GM23338 (cell line): ENCODE measurements around the gene MYO18B. TPM values are rescaled to one million over a fixed set of nuclear protein-coding genes. Genes with fewer than 3 reads are reported as not detected.

ENCODE experiments used
- ATAC-seq: fragments of 200-7000 bp; cut with Tn5 transposase; 3 replicates; pipeline ENCODE4 v1.9.1; 2020
- DNase-seq: peaks from one replicate; pipeline ENCODE4 v3.0.0-alpha.2; 2015; ENCODE audit warnings: low spot score
- H2AFZ ChIP-seq: fragments of 200-600 bp; sonication (generic); 2 replicates; pipeline ENCODE4 v1.8.0; 2016; ENCODE audit warnings: antibody characterized with exemption, mild to moderate bottlenecking, moderate library complexity
- H3F3A ChIP-seq: fragments of 200-600 bp; sonication (generic); replicated peaks from 2 replicates; pipeline ENCODE4 v1.8.0; 2017; ENCODE audit warnings: antibody characterized with exemption, mixed run types, low read depth
- H3K27ac ChIP-seq: fragments of 200-600 bp; sonication (generic); 2 replicates; pipeline ENCODE4 v1.6.1; 2016; ENCODE audit warnings: low read depth
- H3K27me3 ChIP-seq: fragments of 200-600 bp; sonication (generic); 2 replicates; pipeline ENCODE4 v1.8.0; 2016; ENCODE audit warnings: mild to moderate bottlenecking, mixed run types, moderate library complexity; ENCODE audit not compliant: insufficient read depth
- H3K36me3 ChIP-seq: fragments of 200-600 bp; sonication (generic); 2 replicates; pipeline ENCODE4 v1.8.0; 2016; ENCODE audit warnings: mild to moderate bottlenecking; ENCODE audit not compliant: insufficient read depth
- H3K4me1 ChIP-seq: fragments of 200-600 bp; sonication (generic); 2 replicates; pipeline ENCODE4 v1.8.0; 2016; ENCODE audit warnings: mild to moderate bottlenecking, moderate library complexity; ENCODE audit not compliant: insufficient read depth
- H3K4me2 ChIP-seq: fragments of 200-600 bp; sonication (generic); 2 replicates; pipeline ENCODE4 v1.7.1; 2017; ENCODE audit warnings: mixed run types
- H3K4me3 ChIP-seq: fragments of 200-600 bp; sonication (generic); 2 replicates; pipeline ENCODE4 v1.6.1; 2016; ENCODE audit warnings: mixed run types
- H3K79me2 ChIP-seq: fragments of 200-600 bp; sonication (generic); replicated peaks from 2 replicates; pipeline ENCODE4 v1.8.0; 2017; ENCODE audit warnings: mild to moderate bottlenecking; ENCODE audit not compliant: insufficient read depth
- H3K9me2 ChIP-seq: fragments of 200-600 bp; sonication (generic); 2 replicates; pipeline ENCODE4 v1.8.0; 2017; ENCODE audit not compliant: insufficient read depth
- H4K20me1 ChIP-seq: fragments of 200-600 bp; sonication (generic); replicated peaks from 2 replicates; pipeline ENCODE4 v1.8.0; 2017; ENCODE audit warnings: mild to moderate bottlenecking; ENCODE audit not compliant: insufficient read depth
- H3K27ac Mint-ChIP-seq: 2 replicates; pipeline ENCODE4 v1.8.0; 2020; ENCODE audit warnings: inconsistent platforms, mild to moderate bottlenecking, moderate library complexity, mixed read lengths
- H3K27me3 Mint-ChIP-seq: 3 replicates; pipeline ENCODE4 v1.8.0; 2022; ENCODE audit warnings: low read depth, mild to moderate bottlenecking, moderate library complexity, mixed read lengths, inconsistent platforms; ENCODE audit not compliant: insufficient read depth, poor library complexity
- H3K36me3 Mint-ChIP-seq: 3 replicates; pipeline ENCODE4 v1.8.0; 2021; ENCODE audit warnings: low read depth, mild to moderate bottlenecking, inconsistent platforms, moderate library complexity, mixed read lengths
- H3K4me1 Mint-ChIP-seq: 3 replicates; pipeline ENCODE4 v1.8.0; 2020; ENCODE audit warnings: mild to moderate bottlenecking, inconsistent platforms, mixed read lengths
- H3K4me3 Mint-ChIP-seq: 3 replicates; pipeline ENCODE4 v1.8.0; 2021; ENCODE audit warnings: moderate library complexity, mild to moderate bottlenecking, inconsistent platforms, mixed read lengths
- H3K9me3 Mint-ChIP-seq: 3 replicates; pipeline ENCODE4 v1.8.0; 2020; ENCODE audit warnings: moderate library complexity, mild to moderate bottlenecking, inconsistent platforms, mixed read lengths
- CREB1 ChIP-seq: fragments of 250-450 bp; sonication (Bioruptor Pico); IDR thresholded peaks from 2 replicates; pipeline ENCODE4 v1.5.0; 2020; ENCODE audit warnings: low read depth, mild to moderate bottlenecking, moderate library complexity
- EZH2 ChIP-seq: fragments of 200-600 bp; sonication (generic); IDR thresholded peaks from one replicate; pipeline ENCODE4 v1.8.0; 2017; ENCODE audit warnings: antibody characterized with exemption, mild to moderate bottlenecking, low read depth; ENCODE audit not compliant: unreplicated experiment
- JUNB ChIP-seq: IDR thresholded peaks from one replicate; pipeline ENCODE4 v1.6.1; 2016; ENCODE audit warnings: antibody characterized with exemption; ENCODE audit not compliant: unreplicated experiment
- NANOG ChIP-seq: IDR thresholded peaks from 2 replicates; pipeline ENCODE4 v1.6.1; 2016; ENCODE audit warnings: antibody characterized with exemption, borderline replicate concordance
- POLR2AphosphoS5 ChIP-seq: IDR thresholded peaks from 2 replicates; pipeline ENCODE4 v1.6.1; 2016; ENCODE audit warnings: antibody characterized with exemption, low read depth
- STAT1 ChIP-seq: IDR thresholded peaks from one replicate; pipeline ENCODE4 v1.6.1; 2016; ENCODE audit warnings: antibody characterized with exemption; ENCODE audit not compliant: unreplicated experiment
- ZNF331 ChIP-seq: fragments of 250-450 bp; sonication (Bioruptor Pico); IDR thresholded peaks from 2 replicates; pipeline ENCODE4 v1.5.0; 2020; ENCODE audit warnings: low read depth, mild to moderate bottlenecking, moderate library complexity
- polyA plus RNA-seq: library from polyadenylated mRNA; unstranded; fragments of >200 nt; fragmentation: Nextera tagmentation; extraction: Ambion mirVana; gene quantifications from 2 replicates; pipeline ENCODE4 v1.2.1, GENCODE V29; 2016
- total RNA-seq: library from RNA; depleted of rRNA; stranded (reverse); fragments of >200 nt; shearing (Covaris generic); gene quantifications from 2 replicates; pipeline ENCODE4 v1.2.3, GENCODE V29; 2014
- TF ChIP-seq, protein P1 (sequence below): IDR thresholded peaks from one replicate; pipeline ENCODE4 v1.6.1; 2018; ENCODE audit warnings: antibody characterized with exemption; ENCODE audit not compliant: unreplicated experiment
- TF ChIP-seq, protein P2 (sequence below): IDR thresholded peaks from 2 replicates; pipeline ENCODE4 v1.6.1; 2016; ENCODE audit warnings: antibody characterized with exemption
- TF ChIP-seq, protein P3 (sequence below), 2 experiments: fragments of 200-600 bp in 1 of 2; sonication (generic) in 1 of 2; conservative IDR thresholded peaks; 2 replicates each; pipeline versions ENCODE4 v1.5.1 to v1.6.1; 2016 to 2017; ENCODE audit warnings: antibody characterized with exemption in 2 of 2, low read depth in 2 of 2, mild to moderate bottlenecking in 2 of 2, moderate library complexity in 1 of 2

Gene MYO18B
- total and polyA plus RNA-seq, 2 experiments from 2014 or later, result 0.36 to 0.45 TPM

DNA sequence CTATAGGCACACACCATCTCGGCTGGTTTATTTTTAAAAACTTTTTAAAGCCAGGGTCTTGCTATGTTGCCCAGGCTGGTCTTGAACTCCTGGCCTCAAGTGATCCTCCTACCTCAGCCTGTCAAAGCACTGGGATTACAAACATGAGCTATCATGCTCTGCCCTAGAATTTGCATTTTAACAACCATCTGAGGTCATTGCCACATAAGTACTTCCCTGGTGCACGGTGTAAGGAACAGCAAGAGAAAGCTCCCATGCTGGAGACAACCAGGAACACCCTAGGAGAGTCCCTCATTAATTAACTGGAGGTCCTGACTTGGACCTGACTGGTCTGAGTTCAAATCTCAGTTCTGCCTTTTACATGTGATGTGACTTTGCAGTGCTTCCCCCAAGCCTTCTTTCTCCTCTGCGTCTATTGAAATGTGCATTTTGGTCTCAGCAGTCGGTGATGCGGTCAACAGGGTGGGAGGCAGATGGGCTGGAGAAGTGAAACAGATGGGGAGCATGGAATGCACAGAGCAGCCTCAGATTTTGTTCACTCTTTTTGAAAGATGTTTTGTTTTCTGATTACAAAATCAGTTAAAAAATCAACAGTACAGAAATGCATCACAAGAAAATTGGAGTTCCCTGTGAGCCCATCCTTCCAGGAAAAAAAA lies 146.5 kb downstream of the MYO18B start:
- H3K79me2 ChIP-seq, result no peaks in the 10 kb centered on the region
- no peak overlapping the region for H3K4me3 ChIP-seq
- H3K36me3 Mint-ChIP-seq, result no peaks in the 10 kb centered on the region
- H3K4me3 Mint-ChIP-seq, result no peak overlapping the region
- no peaks in the 10 kb centered on the region for H3F3A ChIP-seq
- peaks cover 13% of the 10 kb centered on the region for H3K27me3 Mint-ChIP-seq
- no peak overlapping the region for H3K27ac Mint-ChIP-seq
- ATAC-seq (no peak), DNase-seq (no peak)
- no peak overlapping the region for H2AFZ ChIP-seq
- TF ChIP-seq, protein P1, sequence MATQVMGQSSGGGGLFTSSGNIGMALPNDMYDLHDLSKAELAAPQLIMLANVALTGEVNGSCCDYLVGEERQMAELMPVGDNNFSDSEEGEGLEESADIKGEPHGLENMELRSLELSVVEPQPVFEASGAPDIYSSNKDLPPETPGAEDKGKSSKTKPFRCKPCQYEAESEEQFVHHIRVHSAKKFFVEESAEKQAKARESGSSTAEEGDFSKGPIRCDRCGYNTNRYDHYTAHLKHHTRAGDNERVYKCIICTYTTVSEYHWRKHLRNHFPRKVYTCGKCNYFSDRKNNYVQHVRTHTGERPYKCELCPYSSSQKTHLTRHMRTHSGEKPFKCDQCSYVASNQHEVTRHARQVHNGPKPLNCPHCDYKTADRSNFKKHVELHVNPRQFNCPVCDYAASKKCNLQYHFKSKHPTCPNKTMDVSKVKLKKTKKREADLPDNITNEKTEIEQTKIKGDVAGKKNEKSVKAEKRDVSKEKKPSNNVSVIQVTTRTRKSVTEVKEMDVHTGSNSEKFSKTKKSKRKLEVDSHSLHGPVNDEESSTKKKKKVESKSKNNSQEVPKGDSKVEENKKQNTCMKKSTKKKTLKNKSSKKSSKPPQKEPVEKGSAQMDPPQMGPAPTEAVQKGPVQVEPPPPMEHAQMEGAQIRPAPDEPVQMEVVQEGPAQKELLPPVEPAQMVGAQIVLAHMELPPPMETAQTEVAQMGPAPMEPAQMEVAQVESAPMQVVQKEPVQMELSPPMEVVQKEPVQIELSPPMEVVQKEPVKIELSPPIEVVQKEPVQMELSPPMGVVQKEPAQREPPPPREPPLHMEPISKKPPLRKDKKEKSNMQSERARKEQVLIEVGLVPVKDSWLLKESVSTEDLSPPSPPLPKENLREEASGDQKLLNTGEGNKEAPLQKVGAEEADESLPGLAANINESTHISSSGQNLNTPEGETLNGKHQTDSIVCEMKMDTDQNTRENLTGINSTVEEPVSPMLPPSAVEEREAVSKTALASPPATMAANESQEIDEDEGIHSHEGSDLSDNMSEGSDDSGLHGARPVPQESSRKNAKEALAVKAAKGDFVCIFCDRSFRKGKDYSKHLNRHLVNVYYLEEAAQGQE, result no peak
- TF ChIP-seq, protein P2, sequence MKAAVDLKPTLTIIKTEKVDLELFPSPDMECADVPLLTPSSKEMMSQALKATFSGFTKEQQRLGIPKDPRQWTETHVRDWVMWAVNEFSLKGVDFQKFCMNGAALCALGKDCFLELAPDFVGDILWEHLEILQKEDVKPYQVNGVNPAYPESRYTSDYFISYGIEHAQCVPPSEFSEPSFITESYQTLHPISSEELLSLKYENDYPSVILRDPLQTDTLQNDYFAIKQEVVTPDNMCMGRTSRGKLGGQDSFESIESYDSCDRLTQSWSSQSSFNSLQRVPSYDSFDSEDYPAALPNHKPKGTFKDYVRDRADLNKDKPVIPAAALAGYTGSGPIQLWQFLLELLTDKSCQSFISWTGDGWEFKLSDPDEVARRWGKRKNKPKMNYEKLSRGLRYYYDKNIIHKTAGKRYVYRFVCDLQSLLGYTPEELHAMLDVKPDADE, result no peak
- TF ChIP-seq STAT1 (no peak), NANOG (no peak)
- H4K20me1 ChIP-seq, result no peaks in the 10 kb centered on the region
- no peaks in the 10 kb centered on the region for H3K4me1 ChIP-seq
- no peaks in the 10 kb centered on the region for H3K9me3 Mint-ChIP-seq
- no peaks in the 10 kb centered on the region for H3K36me3 ChIP-seq
- H3K4me2 ChIP-seq, result no peak overlapping the region
- H3K27me3 ChIP-seq, result no peaks in the 10 kb centered on the region
- H3K9me2 ChIP-seq, result no peaks in the 10 kb centered on the region
- peaks cover 7% of the 10 kb centered on the region; the same call in 2 of the 3 replicates for H3K4me1 Mint-ChIP-seq
- H3K27ac ChIP-seq, result no peak overlapping the region

DNA sequence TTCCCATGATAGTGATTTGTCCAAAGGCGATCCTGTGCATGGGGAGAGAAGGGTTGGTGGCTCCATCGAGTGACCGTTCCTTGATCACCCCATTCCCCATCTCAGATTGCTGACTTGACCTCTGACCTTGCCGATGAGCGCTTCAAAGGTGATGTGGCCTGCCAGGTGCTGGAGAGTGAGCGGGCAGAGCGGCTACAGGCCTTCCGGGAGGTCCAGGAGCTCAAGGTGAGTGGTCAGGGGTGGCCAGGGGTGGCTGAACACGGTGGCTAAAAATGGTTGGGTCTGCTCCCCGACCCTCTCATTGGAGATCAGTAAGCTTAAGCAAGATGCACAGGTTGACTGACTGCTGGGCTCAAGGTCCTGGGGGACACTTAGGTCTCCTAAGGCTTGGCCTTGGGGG lies 148.7 kb downstream of the MYO18B start:
- DNase-seq (no peak), ATAC-seq (no peak)
- no peaks in the 10 kb centered on the region for H3K4me1 ChIP-seq
- Mint-ChIP-seq H3K9me3 (no peaks in the 10 kb centered on the region), H3K36me3 (no peaks in the 10 kb centered on the region), H3K4me3 (no peak overlapping the region), H3K4me1 (peaks cover 7% of the 10 kb centered on the region; the same call in 2 of the 3 replicates), H3K27me3 (peaks cover 10% of the 10 kb centered on the region), H3K27ac (no peak overlapping the region)
- H3K79me2 ChIP-seq, result no peaks in the 10 kb centered on the region
- no peak overlapping the region for H2AFZ ChIP-seq
- no peak overlapping the region for H3K4me3 ChIP-seq
- 0 out of 2 replicates have a peak, but pooled peaks cover 2% of the 10 kb centered on the region for H3K27me3 ChIP-seq
- no peak overlapping the region for H3K4me2 ChIP-seq
- no peak overlapping the region for H3K27ac ChIP-seq
- no peaks in the 10 kb centered on the region for H4K20me1 ChIP-seq
- H3K9me2 ChIP-seq, result no peaks in the 10 kb centered on the region
- no peaks in the 10 kb centered on the region for H3K36me3 ChIP-seq
- no peaks in the 10 kb centered on the region for H3F3A ChIP-seq
- TF ChIP-seq, protein P2, result no peak
- no peak for TF ChIP-seq JUNB
- no peak for TF ChIP-seq ZNF331 (CRISPR knock-in tag)
- TF ChIP-seq POLR2AphosphoS5, result no peak
- TF ChIP-seq CREB1 (CRISPR knock-in tag), result no peak
- TF ChIP-seq, protein P3, sequence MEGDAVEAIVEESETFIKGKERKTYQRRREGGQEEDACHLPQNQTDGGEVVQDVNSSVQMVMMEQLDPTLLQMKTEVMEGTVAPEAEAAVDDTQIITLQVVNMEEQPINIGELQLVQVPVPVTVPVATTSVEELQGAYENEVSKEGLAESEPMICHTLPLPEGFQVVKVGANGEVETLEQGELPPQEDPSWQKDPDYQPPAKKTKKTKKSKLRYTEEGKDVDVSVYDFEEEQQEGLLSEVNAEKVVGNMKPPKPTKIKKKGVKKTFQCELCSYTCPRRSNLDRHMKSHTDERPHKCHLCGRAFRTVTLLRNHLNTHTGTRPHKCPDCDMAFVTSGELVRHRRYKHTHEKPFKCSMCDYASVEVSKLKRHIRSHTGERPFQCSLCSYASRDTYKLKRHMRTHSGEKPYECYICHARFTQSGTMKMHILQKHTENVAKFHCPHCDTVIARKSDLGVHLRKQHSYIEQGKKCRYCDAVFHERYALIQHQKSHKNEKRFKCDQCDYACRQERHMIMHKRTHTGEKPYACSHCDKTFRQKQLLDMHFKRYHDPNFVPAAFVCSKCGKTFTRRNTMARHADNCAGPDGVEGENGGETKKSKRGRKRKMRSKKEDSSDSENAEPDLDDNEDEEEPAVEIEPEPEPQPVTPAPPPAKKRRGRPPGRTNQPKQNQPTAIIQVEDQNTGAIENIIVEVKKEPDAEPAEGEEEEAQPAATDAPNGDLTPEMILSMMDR (conservative IDR thresholded peaks at IDR 0.05; ENCODE audit: low read depth in 2 of 2), result no peak
- no peak for TF ChIP-seq EZH2
